GM21515 (cell line): Measurements from ENCODE around the gene HIGD1A.

ENCODE experiments used
- ATAC-seq: cut with Tn5 transposase; IDR thresholded peaks from one replicate; pipeline ENCODE4 v1.9.1; 2021; ENCODE audit not compliant: unreplicated experiment

The HIGD1A gene

DNA sequence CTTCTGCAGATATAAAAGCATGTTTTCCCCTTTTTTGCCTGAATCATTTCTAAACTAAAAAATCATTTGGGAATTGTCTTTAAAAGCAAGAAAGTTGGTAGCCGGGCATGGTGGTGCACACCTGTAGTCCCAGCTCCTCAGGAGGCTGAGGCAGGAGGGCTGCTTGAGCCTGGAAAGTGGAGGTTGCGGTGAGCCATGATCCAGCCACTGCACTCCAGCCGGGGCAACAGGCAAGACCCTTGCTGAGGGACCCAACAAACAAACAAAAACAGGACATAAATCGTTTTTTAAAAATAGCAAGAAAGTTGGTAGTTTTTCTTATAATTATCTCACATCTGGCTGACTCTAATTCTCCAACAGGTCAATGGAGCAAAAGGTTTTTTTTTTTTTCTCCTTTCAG is 2.5 kb downstream of the HIGD1A start:
- no peak for ATAC-seq

DNA sequence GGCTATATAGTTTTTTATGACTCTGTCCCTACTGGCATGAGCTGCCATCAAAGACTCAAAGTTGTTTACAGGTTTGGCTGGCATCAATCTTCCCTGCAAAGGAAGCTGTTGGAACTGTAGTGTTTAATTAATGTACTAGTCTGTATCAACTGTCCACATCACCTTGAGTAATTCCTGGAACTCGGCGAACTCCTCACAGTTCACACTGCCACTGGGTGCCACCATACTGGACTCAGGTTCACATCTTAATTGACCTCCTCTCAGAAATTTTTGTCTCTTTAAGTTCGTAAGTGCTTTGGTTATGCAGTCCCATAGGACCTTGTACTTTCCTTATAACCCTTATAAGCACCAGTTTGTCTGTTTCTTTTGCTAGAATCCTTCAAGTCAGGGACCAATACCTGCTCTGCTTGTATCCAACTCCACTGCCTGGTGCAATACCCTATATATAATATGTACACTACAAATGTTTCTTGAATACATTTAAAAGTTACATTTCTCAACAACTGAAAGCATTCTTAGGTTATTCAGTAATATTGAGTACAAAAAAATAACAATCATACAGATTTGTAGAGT is 3.2 kb downstream of the HIGD1A start:
- ATAC-seq, result no peak

DNA sequence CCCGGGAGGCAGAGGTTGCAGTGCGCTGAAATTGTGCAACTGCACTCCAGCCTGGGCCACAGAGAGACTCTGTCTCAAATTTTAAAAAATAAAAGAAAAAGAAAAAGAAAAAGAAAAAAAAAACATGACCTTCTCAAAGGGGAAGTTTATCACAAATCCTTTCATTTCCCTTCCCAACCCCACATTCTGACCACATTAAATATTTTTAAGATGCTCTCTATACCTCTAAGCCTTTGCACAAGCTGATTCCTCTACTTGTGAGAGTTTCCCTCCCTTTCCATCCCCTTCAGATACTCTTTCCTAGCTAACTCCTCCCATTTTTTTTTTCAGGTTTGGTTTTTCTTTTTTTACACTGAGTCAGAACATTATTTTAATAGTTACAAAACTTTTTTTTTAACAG is 4.0 kb downstream of the HIGD1A start:
- no peak for ATAC-seq

DNA sequence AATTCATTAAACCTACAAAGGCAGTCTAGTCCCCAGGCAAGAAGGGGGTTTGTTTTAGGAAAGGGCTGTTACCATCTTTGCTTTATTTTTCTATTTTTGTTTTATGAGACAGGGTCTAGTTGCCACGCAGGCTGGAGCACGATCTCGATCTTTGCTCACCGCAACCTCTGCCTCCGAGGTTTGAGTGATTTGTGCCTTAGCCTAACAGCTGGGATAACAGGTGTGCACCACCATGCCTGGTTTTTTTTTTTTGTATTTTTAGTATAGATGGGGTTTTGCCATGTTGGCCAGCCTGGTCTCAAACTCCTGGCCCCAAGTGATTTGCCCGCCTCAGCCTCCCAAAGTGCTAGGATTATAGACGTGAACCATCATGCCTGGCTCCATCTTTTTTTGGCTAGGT is 4.9 kb downstream of the HIGD1A start:
- ATAC-seq, result no peak

DNA sequence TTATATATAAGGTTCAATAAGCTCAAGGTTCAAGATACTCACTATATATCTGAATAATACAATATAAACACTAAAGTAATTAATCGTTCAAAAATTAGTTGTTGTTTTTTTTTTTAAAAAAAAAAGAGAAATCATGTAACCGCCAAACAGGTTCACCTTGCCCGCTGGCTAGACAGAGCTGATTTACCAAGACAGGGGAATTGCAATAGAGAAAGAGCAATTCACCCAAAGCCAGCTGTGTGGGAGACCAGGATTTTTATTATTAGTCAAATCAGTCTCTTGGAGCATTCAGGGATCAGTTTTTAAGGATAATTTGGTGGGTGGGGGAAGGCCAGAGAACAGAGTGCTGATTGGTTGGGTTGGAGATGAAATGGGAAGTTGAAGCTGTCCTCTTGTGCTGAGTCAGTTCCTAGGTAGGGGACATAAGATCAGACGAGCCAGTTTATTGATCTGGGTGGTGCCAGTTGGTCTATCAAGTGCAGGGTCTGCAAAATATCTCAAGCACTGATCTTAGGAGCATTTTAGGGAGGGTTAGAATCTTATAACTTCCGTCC is 7.9 kb downstream of the HIGD1A start:
- ATAC-seq, result no peak

DNA sequence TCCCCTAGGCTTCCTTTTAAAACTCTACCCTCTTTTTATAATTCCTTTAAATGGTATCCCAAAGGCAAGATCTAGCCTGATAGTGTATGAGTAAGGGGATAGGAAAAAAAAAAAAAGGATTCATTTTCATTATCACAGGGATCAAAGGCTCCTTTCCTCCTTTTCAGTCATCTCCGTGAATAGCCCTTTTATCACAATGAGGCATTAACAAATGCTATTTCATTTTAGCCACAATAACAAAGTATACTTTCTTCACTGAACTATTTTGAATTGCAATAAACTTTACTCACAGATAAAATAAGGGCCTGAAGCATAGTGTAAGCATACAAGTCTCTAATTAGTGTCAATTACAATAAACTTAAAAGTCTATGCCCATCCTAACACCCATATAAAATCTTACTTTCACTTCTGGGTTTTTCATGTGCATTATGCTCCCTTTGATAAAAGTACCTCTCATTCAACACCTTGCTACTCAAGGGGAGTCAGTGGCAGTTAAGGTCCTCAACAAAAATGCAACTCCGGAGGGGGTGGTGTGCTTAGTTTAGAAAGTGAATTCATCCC is 8.6 kb downstream of the HIGD1A start:
- ATAC-seq, result no peak

DNA sequence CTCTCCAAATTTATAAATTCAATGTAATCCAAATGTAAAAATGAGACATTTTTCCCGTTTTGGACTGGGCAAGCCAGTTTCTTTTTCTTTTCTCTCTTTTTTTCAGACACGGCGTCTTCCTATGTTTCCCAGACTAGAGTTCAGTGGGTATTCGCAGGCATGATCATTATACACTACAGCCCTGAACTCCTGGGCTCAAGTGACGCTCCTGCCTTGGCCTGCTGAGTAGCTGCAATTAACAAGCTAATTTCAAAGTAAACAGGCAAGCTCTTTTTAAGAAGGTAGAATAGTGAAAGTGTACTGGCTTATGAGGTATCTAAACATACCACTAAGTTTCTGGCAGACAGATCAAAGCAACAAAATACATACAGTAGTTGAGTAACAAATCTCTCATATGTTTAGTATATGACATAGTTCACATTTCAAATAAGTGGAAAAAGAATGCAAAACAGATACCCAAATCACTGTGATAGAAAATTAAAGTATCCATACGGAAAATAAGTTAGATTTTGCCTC is 13.5 kb downstream of the HIGD1A start:
- ATAC-seq, result no peak

DNA sequence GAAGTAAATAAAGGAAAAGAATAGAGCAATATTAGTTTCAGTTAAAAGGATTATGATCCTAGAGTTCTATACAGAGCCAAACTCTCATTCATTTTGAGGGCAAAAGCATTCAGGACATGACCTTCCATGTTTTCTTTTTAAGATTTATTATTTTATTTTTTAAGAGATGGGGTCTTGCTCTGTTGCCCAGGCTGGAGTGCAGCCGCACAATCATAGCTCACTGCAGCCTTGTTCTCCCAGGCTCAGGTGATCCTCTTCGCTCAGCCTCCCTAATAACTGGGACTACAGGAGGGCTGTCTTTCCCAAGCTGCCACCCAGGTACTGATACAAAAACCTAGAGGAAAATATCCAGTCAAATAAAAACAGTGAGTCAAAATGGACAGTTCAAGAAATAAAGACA is 17.7 kb downstream of the HIGD1A start:
- no peak for ATAC-seq

DNA sequence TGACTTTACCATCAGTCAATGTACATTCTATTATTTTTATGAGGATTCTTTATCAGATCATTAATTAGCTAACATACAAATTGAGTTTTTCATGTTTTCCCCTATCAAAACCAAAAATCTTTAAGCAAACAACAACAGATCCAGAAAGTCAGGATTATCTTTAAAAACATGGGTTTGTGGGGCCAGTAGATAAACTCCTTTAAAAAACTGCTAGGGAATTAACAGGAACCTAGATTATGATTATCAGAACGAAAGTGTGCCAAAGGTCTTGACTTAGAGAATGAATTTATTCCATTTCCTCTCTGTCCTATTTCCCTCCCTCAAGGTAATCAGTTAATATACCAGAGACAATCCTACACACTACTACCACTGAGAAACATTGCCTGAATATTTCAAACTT is 18.1 kb downstream of the HIGD1A start:
- no peak for ATAC-seq

DNA sequence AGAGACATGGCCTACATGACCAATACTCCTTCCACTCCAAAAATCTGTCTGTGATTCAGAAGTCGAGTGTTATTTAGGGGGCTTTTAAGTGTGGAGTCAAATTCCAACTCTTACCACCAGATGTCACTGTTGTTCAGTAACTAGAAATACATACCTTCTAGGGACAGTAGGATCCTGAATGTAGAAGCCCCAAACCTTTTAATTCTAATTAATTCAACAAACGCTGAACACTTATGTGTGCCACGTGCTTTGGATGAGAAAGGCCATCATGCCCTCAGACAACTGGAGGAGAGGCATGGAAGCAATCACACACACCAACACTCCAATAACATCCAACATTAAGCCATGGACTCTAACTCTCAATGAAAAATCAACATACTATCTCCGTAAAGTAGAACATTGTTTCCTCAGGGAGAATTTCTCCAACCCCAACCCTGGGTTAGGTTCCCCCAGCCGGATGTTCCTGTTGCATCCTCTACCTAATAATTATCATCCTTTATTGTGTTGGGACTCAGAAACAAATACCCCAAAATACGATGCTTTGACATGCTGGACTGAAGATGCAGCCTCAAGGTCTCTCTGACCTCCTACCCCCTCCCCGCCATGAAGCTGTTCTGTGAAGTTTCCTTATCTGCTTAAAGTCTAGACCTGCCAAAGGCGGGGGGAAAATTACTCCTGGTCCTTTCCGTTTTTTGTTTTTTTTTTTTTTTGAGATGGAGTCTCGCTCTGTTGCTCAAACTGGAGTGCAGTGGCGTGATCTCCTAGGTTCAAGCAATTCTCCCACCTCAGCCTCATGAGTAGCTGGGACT is 23.2 kb downstream of the HIGD1A start:
- ATAC-seq, result no peak

DNA sequence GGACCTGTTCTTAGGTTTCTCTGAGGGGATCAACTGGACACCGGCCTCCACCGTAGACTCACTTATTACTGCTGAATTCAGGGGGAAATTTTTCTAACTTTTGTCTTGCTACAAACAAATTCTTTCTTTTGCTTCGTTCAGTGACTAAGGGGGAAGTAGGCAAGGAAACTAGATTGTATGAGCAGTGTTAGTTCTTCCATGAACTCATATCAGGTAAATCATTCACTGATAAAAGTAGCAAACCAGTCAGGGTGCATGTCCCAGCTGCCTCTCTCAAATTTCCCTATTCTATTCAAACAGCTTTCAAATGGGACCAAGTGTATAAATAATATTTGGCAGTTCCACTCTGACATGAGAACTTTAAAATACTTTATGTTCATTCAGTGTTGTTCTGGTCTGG is 23.9 kb downstream of the HIGD1A start:
- ATAC-seq, result no peak

DNA sequence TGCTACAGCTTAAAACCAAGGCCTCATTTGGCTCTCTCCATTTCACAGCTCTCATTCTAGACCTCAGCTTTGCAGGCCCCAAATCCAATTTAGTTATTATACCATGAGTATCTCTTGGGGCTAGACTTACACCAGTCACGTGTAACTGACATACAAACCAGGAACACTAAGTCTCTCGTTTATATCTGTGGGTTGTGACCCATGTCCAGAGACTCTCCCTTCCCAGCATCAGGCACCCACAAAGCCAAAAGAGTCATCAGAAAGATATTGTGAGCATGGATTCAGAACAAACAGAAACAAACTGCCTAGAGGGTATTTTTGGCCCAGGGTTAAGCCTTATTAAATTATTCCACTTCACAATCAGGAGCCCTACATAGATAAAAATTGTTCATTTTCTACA is 25.6 kb downstream of the HIGD1A start:
- ATAC-seq, result no peak

DNA sequence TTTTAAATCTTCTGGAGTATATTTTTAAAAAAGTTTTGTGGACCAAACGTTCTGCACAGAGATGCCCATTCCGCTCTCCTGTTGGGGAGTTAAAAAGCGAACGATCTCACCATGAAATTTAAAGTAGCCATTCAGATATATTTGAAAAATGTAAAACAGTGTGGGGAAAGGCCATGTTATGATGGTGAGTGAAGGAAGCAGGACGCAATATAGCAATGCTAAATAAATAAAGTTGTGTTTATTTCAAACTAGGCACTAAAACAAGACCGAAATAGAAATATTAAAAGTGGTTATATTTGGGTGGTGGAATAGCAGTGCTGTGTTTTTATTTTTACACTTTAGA is 30.9 kb downstream of the HIGD1A start:
- ATAC-seq, result peak; percentile 6

DNA sequence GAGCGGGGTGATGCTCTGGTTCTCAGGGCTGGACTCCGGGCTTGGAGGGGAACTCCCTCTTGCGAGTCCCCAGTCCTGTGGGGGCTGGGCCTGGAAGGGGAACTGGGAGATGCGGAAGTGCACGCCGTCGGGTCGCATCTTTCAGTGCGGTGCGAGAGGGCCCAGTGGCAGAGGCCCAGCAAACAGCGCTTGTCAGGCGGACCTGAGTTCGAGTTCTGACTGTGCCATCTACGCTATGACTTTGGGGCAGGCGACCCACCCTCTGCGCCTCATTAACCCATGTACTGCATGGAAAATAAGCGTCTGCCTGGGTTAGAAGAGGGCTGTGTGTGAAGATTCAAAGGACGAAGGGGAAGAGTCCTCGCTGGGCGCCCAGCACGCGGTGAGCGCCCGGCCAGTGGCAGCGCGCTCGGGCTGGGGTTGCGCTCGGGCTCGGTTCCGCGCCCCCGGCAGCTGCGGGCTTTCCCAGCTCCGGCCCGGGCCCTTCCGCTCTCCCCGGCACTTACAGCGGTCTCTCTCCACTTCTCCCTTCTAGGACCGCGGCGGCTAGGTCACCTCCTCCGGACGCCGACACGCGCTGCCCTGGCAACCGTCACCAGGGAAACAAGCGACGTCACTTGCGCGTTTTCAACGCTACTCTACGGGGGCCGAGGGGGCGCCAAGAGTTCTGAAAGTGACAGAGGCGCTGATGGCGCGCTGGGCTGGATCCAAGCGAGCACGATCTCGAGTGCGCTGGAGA is 31.5 kb downstream of the HIGD1A start, which contains the start of gene CCDC13:
Gene CCDC13, minus strand, starts transcription at position 584 of the 739 bp plus-strand sequence. CDS start 14,908 bp downstream, outside the sequence.
- peak; percentile 99 for ATAC-seq

DNA sequence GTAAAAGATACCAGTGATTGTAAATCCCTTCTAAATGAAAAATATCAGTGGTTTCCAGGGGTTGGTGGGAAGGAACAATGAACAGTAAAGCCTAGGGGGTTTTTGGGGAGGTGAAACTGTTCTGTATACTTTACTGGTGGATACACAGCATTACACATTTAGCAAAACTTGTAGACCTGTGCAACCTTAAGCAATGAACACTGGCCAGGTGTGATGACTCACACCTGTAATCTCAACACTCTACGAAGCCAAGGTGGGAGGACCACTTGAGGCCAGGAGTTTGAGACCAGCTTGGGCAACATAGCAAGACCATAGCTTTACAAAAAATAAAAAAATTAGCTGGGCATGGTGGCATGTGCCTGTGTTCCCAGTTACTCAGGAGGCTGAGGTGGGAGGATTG is 33.0 kb downstream of the HIGD1A start:
- no peak for ATAC-seq

DNA sequence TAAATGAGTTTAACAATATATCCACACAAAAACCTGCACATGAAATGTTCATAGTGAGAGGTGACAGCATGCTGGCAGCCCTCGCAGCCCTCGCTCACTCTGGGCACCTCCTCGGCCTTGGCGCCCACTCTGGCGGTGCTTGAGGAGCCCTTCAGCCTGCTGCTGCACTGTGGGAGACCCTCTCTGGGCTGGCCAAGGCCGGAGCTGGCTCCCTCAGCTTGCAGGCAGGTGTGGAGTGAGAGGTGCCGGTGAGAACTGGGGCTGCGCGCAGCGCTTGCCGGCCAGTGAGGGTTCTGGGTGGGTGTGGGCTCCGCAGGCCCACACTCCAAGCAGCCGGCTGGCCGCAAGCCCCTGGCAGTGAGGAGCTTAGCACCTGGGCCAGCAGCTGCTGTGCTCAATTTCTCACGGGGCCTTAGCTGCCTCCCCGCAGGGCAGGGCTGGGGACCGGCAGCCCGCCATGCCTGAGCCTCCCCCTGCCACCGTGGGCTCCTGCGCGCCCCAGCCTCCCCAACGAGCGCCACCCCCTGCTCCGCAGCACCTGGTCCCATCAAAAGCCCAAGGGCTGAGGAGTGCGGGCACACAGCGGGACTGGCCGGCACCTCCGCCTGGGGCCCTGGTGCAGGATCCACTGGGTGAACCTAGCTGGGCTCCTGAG is 34.7 kb downstream of the HIGD1A start:
- ATAC-seq, result no peak

DNA sequence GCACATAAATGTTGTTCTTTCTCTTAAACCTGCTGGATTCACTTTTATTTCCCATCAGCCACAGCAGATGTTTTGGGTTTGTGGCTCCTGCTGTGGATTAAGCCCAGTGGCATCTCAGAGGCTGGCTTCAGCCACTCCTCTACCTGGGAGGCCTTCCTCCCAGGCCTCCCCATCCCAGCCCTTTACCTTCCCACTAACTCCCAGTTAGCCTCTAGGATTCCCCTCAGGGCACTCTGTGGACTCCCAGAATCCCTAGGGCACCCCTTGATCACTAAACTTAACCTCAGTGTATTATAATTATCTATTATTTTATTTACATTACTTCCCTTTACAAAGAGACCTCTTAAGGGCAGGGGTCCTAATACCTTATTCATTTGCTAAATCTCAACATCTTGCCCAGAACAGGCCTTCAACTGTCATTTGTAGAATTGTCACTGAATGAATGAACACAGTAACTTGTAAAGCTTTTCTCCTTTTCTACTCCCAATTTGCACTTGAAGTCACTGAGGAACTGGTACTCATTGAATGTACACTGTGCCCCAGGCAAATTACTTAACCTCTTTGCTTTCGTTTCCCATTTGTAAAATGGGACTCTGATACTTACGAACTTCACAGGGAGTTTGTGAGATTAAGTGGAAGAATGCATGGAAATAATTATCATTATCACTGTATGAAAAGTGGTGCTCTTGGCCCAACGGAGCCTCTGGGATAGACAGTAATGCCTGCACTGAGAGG is 39.6 kb downstream of the HIGD1A start:
- ATAC-seq, result no peak

DNA sequence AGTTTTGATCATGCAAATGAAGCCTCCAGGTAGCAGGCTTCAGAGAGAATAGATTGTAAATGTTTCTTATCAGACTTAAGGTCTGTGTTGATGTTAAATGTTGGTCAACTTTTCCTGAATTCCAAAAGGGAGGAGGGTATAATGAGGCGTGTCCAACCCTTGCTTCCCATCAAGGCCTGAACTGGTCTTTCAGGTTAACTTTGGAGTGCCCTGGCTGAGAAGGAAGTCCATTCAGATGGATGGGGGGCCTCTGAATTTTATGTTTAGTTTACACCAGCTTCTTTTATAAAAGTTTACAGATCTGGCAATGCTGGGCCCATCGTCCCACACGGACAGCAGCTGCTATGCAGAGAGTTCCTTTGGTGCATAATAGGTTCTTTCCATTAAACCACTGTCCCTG is 40.2 kb downstream of the HIGD1A start:
- no peak for ATAC-seq

DNA sequence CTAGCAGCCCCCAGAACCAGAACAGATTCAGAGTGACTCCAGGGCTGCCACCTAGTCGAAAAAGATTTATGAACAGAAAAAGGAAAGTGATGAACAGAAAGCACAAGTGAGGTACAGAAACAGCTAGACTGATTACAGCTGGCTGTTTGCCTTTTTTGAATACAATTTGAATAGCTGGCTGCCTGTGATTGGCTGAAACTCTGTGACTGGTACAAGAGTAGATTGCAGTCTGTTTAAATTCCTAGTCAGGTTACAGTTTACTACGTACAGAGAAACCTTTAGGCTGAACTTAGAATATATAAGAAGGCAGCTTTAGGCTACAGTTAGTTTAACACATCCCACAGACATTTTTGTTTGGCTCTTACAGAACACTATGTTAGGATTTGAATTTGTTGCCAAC is 41.3 kb downstream of the HIGD1A start:
- no peak for ATAC-seq

DNA sequence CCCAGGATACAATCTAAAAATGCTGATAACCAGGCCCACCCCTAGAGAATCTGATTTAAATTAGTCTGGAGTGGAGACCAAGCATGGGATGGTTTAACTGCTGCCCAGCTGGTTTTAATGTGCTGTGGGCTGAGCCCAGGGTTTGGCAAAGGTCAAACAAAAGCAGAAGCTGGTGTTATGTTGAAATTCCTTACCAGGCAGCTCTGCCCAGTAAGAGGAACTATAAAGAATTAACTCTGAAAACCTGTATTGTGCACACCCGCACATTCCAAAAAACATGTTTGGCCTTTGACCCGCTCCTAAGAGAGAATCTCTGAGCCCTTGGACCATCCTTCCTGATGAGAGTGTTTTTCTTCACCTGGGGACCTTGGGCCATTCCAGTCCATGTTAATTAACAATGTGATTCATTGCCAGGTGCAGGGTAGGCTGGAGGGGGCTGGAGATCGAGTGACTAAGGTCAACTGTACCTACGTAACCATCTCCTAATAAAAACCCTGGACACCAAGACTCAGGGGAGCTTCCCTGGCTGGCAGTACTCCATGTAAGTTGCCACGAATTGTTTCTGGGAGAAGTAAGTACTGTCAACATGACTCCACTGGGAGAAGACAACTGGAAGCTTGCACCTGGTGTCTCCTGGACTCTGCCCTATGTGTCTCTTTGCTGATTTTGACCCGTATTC is 42.1 kb downstream of the HIGD1A start:
- no peak for ATAC-seq
